NCI-H128 (cell line): ENCODE results near the gene YAP1.
A peak's percentile ranks its signal among the peaks of the same experiment; 100 is the strongest.
"Not testable (repeated sequence)": the region's sequence is repeated elsewhere in the genome, so short reads cannot be mapped to it uniquely, and the experiment has no call there.

ENCODE experiments used
- DNase-seq: peaks from one replicate; lab custom pipeline; 2025; ENCODE audit not compliant: unreplicated experiment; lab: John Stamatoyannopoulos, UW

YAP1 gene

GRCh38 chr11:102237096-102237735 is 127.0 kb downstream of the YAP1 start:
- DNase-seq: no peak

- no peak for DNase-seq
Observed at GRCh38 chr11:102238391-102238821, 128.2 kb downstream of the YAP1 start.

- DNase-seq: no peak
Observed at GRCh38 chr11:102239448-102239847, 129.2 kb downstream of the YAP1 start.

GRCh38 chr11:102239911-102240310 is 129.7 kb downstream of the YAP1 start:
- no peak for DNase-seq

DNA sequence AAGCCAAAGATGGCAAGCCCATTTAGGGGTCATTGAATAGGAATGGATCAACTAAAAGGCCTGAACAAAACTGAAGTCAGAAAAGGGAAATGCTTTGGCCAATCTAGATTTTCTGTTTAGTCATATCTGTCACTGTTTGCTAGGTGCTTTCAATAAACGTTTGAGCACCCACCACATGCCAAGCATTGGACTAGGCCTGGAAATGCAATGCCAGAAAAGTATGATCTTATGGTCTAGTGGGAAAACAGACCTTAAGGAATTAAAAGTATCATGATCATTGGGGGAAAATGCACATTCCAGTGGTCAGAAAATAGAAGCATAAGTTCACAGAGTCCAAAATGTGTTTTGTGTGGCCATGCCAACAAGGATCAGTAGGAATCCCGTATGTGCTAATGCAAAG is 130.3 kb downstream of the YAP1 start:
- no peak for DNase-seq

GRCh38 chr11:102241026-102241425 is 130.8 kb downstream of the YAP1 start:
- DNase-seq: no peak

DNA sequence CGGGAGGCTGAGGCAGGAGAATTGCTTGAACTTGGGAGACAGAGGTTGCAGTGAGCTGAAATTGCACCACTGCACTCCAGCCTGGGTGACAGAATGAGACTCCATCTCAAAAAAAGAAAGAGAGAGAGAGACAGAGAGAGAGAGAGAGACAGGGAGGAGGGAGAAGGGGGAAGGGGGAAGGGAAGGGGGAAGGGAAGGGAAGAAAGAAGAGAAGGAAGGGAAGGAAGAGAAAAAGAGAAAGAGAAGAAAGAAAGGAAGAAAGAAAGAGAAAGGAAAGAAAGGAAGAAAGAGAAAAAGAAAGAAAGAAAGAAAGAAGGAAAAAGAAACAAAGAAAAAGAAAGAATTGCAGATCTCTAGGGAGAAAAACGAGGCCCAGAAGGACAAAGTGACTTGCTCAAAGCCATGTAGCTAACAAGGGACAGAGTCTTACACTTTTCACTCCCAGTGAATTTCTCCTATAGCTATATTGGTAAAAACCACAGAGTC is 133.2 kb downstream of the YAP1 start:
- DNase-seq: no peak

DNA sequence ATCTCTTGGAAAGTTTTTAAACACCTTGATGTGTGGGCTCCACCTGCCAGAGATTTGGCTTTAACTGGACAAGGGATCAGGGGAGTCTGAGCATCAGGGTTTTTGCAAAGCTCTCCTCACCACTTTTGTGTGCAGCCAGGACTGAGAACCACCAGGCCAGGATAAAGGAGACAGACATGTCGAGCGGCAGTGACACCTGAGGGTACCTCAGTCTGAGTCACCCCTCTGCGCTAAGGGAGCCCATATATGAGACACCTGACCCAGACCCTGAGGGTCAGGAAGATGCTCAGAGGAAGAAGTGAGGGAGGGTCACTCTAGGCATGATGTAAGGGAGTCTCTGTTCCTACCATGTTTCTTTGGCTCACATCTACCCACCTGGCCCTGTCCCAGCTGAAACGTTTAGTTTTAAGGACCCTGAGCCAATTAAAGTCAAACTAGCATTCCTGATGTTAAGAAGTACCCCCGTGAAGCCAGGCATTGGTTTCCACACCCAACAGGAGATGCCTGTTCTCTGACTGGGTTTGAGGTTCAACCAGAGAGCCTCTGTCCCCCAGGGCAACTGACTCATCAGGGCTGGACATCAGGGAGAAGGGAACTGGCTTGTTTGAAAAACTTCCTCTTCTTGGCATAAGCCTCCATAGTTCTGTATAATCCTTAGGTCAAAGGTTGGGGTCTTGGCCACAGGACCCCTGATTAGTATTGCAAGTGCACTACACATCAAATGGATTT is 134.6 kb downstream of the YAP1 start:
- DNase-seq: no peak

DNA sequence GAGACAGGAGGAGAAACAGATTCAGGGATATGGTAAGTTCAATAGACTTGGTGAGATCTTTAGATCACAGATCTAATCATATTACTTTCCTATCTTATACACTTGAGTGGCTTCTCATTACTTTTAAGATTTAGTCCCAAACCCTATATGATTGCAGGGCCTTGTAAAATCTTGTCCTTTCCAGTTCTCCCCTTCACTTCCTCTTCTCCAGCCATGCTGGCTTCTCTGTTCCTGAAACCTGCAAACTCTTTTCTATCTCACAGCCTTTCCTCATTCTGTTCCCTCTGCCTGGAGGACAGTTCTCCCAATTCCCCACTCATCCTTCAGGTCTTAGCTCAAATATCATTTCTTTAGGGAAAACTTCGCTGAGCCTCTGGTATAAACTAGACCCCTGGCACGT is 141.2 kb downstream of the YAP1 start:
- DNase-seq: no peak

GRCh38 chr11:102252339-102252891 is 142.2 kb downstream of the YAP1 start:
- no peak for DNase-seq

DNA sequence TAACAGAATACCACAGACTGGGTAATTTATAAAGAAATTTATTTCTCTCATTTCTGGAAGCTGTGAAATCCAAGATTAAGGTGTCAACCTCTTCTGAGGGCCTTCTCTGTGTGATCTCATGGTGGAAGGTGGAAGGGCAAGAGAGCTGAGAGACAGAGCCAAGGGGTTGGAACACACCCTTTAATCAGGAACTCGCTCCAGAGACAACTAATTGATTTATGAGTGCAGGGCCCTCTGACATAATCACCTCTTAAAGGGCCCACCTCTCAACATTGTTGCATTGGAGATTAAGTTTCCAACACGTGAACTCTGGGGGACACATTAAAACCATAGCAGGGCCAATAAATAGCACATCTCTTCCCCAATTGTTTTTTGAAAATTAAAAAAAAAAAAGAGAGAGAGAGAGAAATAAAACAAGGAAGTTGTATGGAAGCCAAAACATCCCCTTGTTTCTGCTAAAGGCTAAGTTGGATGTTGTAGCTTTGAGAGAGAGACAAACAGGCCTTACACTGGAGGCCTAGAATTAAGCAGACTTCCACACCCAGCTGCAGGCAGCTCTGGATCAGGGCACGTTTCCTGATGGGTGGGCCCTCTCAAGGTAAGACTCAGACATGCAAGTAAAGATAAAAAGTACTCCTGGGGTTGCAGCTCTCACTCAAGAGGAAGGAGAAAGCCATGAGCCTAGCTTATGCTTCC is 142.9 kb downstream of the YAP1 start:
- DNase-seq: no peak

DNA sequence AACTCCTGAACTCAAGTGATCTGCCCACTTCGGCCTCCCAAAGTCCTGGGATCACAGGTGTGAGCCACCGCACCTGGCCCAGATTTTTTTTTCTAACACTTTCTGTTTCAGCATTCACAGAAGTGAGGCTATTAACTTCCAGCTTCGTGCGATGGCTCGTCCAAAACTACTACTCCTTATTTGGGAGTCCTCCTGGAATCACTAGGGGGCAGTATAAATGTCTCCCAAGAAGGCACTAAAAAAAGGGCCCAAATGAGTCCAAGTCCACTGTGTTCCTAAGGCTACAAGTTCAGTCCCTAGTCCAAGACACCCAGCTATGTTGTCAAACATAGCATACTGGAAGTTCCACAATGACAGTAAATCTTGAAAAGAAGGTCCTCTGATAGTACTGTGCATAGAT is 143.8 kb downstream of the YAP1 start:
- no peak for DNase-seq

DNA sequence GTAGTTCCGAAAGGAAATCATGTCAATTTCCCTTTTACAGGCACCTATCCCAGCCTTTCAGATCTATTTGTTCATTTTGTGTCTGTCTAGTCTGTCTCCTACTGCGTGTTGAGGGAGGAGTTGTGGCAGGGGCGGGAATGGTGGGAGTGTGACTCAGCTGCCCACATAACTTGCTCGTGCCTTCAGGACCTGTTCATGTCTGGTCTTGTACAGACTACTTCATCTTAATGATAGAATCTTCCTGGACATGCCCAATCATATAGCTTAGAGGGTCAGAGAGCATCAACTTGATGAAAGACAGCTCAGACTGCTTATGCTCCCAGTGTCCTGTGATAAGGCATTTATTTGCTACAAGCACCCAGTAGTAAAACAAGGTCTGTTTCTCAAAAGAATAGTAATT is 146.0 kb downstream of the YAP1 start:
- no peak for DNase-seq

- DNase-seq: no peak
Observed at GRCh38 chr11:102260241-102260640, 150.0 kb downstream of the YAP1 start.

- no peak for DNase-seq
Observed at GRCh38 chr11:102263379-102264003, 153.2 kb downstream of the YAP1 start.

DNA sequence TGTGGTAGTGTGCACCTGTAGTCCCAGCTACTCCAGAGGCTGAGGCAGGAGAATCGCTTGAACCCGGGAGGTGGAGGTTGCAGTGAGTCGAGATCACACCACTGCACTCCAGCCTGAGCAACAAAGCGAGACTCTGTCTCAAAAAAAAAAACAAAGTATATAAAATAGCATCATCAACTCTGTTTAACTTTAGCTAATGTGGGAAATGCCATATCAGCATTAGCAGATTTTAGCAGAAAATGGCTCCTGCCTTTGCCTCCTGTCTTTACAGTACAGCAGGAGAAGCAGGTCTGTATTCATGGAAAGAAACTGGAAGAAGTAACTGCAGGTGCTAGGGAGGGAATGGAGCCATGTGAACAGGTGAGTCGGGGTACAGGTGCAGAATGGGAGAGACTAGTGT is 154.5 kb downstream of the YAP1 start:
- not testable (repeated sequence) for DNase-seq

DNA sequence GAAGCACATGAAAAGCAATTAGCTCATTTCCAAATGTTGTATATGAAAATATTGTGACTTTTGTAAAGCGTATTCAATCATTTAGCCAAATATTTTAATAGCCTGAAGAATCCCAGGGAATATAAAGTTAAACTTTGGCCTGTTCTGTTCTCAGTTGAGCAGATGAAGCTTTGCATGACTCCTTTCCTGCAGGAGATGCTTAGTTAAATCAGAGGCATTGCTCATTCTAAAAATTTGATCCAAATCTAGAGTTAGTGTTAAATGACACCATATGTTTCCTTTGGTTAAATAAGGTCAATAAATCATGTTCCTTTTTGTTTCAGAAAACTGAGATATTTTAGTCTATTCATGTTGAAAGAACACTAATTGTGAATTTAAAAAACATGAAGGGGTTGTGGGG is 155.9 kb downstream of the YAP1 start:
- DNase-seq: no peak

- DNase-seq: no peak
Observed at GRCh38 chr11:102267609-102268008, 157.4 kb downstream of the YAP1 start.

DNA sequence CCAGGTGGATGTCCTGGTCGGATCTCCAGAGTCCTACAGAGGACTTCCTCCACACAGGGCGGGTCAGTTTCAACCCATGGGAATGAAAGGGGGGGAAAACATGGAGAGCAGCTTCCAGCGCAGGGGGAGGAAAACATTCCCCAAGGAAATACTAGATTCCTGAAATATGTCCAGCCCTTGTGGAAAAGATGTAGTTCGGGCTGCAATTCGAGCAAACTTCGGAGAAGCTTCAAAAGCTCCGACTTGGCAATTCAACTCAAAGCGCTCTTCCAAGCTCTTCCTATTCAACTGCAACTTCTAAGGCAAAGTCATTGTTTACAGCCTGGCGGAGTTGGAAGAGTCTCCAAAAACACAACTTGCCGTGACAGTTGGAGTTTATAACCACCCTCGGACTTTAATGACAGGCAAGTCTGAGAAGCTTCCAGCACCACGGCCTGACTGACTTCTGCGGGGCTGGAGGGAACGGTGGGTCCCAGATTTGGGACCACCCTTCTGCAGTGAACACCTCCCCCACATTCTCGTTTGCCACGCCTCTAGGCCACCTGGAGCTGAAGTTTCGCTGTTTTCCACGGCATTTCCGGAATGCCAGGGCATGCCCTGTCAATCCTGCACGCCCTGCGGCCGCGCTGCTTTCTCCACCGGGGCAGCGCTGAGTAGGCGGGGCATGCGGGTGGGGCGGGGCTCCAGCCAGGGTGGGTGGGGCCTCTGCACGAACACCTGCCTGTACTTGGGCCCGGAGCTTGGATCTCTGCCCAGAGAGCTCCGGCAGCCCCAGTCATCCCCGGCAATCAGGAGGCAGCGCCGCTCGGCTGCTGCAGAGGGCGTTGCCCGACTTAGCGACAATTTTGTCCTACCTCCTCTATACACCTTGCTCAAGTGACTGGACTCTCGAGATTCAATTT is 158.1 kb downstream of the YAP1 start:
- DNase-seq: peak; percentile 54

- no peak for DNase-seq
Observed at GRCh38 chr11:102268985-102269470, 158.8 kb downstream of the YAP1 start.
